A549 (cell line): ENCODE measurements around the gene LMAN1. TPM values are rescaled to one million over a fixed set of nuclear protein-coding genes. Genes with fewer than 3 reads are reported as not detected.
A peak's percentile ranks its signal among the peaks of the same experiment; 100 is the strongest.

ENCODE experiments used
- ATAC-seq, 2 experiments: fragments of 200-7000 bp in 1 of 2; fragments of >200 bp in 1 of 2; cut with Nextera tagmentation in 1 of 2; cut with Tn5 transposase in 1 of 2; 3 replicates each; pipeline versions ENCODE4 v1.8.0 to v1.9.1; 2018 to 2020; ENCODE audit warnings: mild to moderate bottlenecking in 1 of 2, moderate library complexity in 1 of 2
- CTCF ChIA-PET: fragments of 300-600 bp; sonication (Branson Sonifier 250); formaldehyde crosslinking; extraction: SDS; loops from one replicate; lab custom pipeline; 2021; ENCODE audit warnings: antibody characterized with exemption, inconsistent platforms; lab: Yijun Ruan, JAX
- POLR2A ChIA-PET: fragments of 350-600 bp; formaldehyde crosslinking; extraction: SDS; loops from one replicate; lab custom pipeline; 2021; ENCODE audit warnings: antibody characterized with exemption, inconsistent platforms; lab: Yijun Ruan, JAX
- DNase-seq, 2 experiments: peaks; one replicate each; pipeline versions ENCODE4 v3.0.0 to v3.0.0-alpha.2; 2011 to 2016; ENCODE audit warnings: low read depth in 1 of 2, low spot score in 1 of 2
- FAIRE-seq: peaks from 2 replicates; lab custom pipeline; 2011; peaks lifted over from hg19 to GRCh38; lab: Jason Lieb, UNC
- H3K27ac ChIP-seq, 2 experiments: fragments of >200 bp; sonication (Bioruptor Twin); formaldehyde crosslinking; 3 replicates each; pipeline ENCODE4 v1.5.1; 2016 to 2017
- H3K4me1 ChIP-seq: fragments of >200 bp; sonication (Bioruptor Twin); formaldehyde crosslinking; 3 replicates; pipeline ENCODE4 v1.6.1; 2016
- H3K4me2 ChIP-seq: fragments of >200 bp; sonication (Bioruptor Twin); formaldehyde crosslinking; 3 replicates; pipeline ENCODE4 v1.6.1; 2016
- H3K4me3 ChIP-seq: fragments of >200 bp; sonication (Bioruptor Twin); formaldehyde crosslinking; 3 replicates; pipeline ENCODE4 v1.5.1; 2016
- H3K9me3 ChIP-seq: fragments of >200 bp; sonication (Bioruptor Twin); formaldehyde crosslinking; 3 replicates; pipeline ENCODE4 v1.6.1; 2016
- CBX2 ChIP-seq: fragments of 200-600 bp; sonication (generic); IDR thresholded peaks from 2 replicates; pipeline ENCODE4 v1.6.1; 2016; ENCODE audit warnings: low read depth, mild to moderate bottlenecking, borderline replicate concordance
- CBX8 ChIP-seq: fragments of 200-600 bp; sonication (generic); IDR thresholded peaks from 2 replicates; pipeline ENCODE4 v1.6.1; 2016
- CEBPB ChIP-seq, 2 experiments: fragments of >200 bp in 1 of 2; sonication (Bioruptor Twin) in 1 of 2; formaldehyde crosslinking in 1 of 2; IDR thresholded peaks; 2 replicates each; pipeline ENCODE4 v1.6.1; 2012 to 2016
- CHD2 ChIP-seq: fragments of 150-350 bp; IDR thresholded peaks from 2 replicates; pipeline ENCODE4 v1.6.1; 2014; ENCODE audit warnings: low read length; ENCODE audit not compliant: partially characterized antibody
- E2F6 ChIP-seq: IDR thresholded peaks from 2 replicates; pipeline ENCODE4 v1.6.1; 2012; ENCODE audit warnings: low read depth, borderline replicate concordance
- EHF ChIP-seq: fragments of 250-450 bp; sonication (Bioruptor Pico); IDR thresholded peaks from 2 replicates; pipeline ENCODE4 v1.5.0; 2020; ENCODE audit warnings: mild to moderate bottlenecking
- ELK1 ChIP-seq: fragments of 150-350 bp; IDR thresholded peaks from 2 replicates; pipeline ENCODE4 v1.6.1; 2014; ENCODE audit warnings: low read depth, mild to moderate bottlenecking, low read length
- ESRRA ChIP-seq: fragments of 150-350 bp; IDR thresholded peaks from 2 replicates; pipeline ENCODE4 v1.6.1; 2014; ENCODE audit warnings: mild to moderate bottlenecking, low read length, borderline replicate concordance
- FOSB ChIP-seq: fragments of 250-450 bp; sonication (Bioruptor Pico); IDR thresholded peaks from 2 replicates; pipeline ENCODE4 v1.5.0; 2020; ENCODE audit warnings: mild to moderate bottlenecking, moderate library complexity
- GATA3 ChIP-seq: IDR thresholded peaks from 2 replicates; pipeline ENCODE4 v1.6.1; 2012; ENCODE audit warnings: borderline replicate concordance
- HDAC2 ChIP-seq: fragments of 200-600 bp; sonication (generic); IDR thresholded peaks from 2 replicates; pipeline ENCODE4 v1.6.1; 2016
- HOXA7 ChIP-seq: fragments of 250-450 bp; sonication (Bioruptor Pico); IDR thresholded peaks from 2 replicates; pipeline ENCODE4 v1.5.0; 2020; ENCODE audit warnings: mild to moderate bottlenecking, moderate library complexity
- HOXB13 ChIP-seq: fragments of 250-450 bp; sonication (Bioruptor Pico); IDR thresholded peaks from 2 replicates; pipeline ENCODE4 v1.5.0; 2020; ENCODE audit warnings: low read depth, mild to moderate bottlenecking, moderate library complexity
- JUN ChIP-seq, 2 experiments: fragments of >200 bp; sonication (Bioruptor Twin); formaldehyde crosslinking; IDR thresholded peaks; 2 replicates in 1 of 2; 3 replicates in 1 of 2; pipeline ENCODE4 v1.6.1; 2016 to 2017
- KDM1A ChIP-seq: fragments of 200-600 bp; sonication (generic); IDR thresholded peaks from 2 replicates; pipeline ENCODE4 v1.6.1; 2016; ENCODE audit warnings: low read depth, mild to moderate bottlenecking
- MAFK ChIP-seq: fragments of 450-650 bp; IDR thresholded peaks from 2 replicates; pipeline ENCODE4 v1.6.1; 2014; ENCODE audit not compliant: partially characterized antibody
- MAZ ChIP-seq: fragments of 150-350 bp; IDR thresholded peaks from 2 replicates; pipeline ENCODE4 v1.6.1; 2014; ENCODE audit warnings: antibody characterized with exemption, low read depth, low read length, borderline replicate concordance
- MYC ChIP-seq: IDR thresholded peaks from 2 replicates; pipeline ENCODE4 v1.6.1; 2012; ENCODE audit warnings: mild to moderate bottlenecking, inconsistent platforms, low read length, improper control_type of control experiment, borderline replicate concordance
- NFE2L2 ChIP-seq: fragments of 150-350 bp; conservative IDR thresholded peaks from 2 replicates; pipeline ENCODE4 v1.6.1; 2014; ENCODE audit warnings: low read length
- POLR2AphosphoS2 ChIP-seq: conservative IDR thresholded peaks from 2 replicates; pipeline ENCODE4 v1.6.1; 2012; ENCODE audit warnings: low read length, improper control_type of control experiment, inconsistent platforms
- RARB ChIP-seq: fragments of 250-450 bp; sonication (Bioruptor Pico); IDR thresholded peaks from 2 replicates; pipeline ENCODE4 v1.8.0; 2021; ENCODE audit warnings: mild to moderate bottlenecking, moderate library complexity
- RNF2 ChIP-seq: fragments of 200-600 bp; sonication (generic); IDR thresholded peaks from 2 replicates; pipeline ENCODE4 v1.6.1; 2016; ENCODE audit warnings: low read depth, mild to moderate bottlenecking, antibody characterized with exemption, moderate library complexity, borderline replicate concordance
- TFCP2L1 ChIP-seq: fragments of 250-450 bp; sonication (Bioruptor Pico); IDR thresholded peaks from 2 replicates; pipeline ENCODE4 v1.5.0; 2021; ENCODE audit warnings: mild to moderate bottlenecking
- TP53 ChIP-seq: fragments of 250-450 bp; sonication (Bioruptor Pico); IDR thresholded peaks from 2 replicates; pipeline ENCODE4 v1.5.0; 2021; ENCODE audit warnings: mild to moderate bottlenecking, moderate library complexity
- ZC3H11A ChIP-seq: fragments of 450-650 bp; IDR thresholded peaks from 2 replicates; pipeline ENCODE4 v1.6.1; 2014; ENCODE audit warnings: antibody characterized with exemption, mild to moderate bottlenecking
- ZFP36 ChIP-seq: fragments of 450-650 bp; IDR thresholded peaks from 2 replicates; pipeline ENCODE4 v1.6.1; 2014; ENCODE audit warnings: borderline replicate concordance; ENCODE audit not compliant: partially characterized antibody
- ZNF302 ChIP-seq: fragments of 250-450 bp; sonication (Bioruptor Pico); IDR thresholded peaks from 2 replicates; pipeline ENCODE4 v1.9.0; 2021; ENCODE audit warnings: inconsistent platforms, mild to moderate bottlenecking, moderate library complexity
- WGBS: methylation state at CpG from one replicate; pipeline ENCODE4 v1.1.6; 2017; ENCODE audit errors: missing lambda C conversion rate; 5-methylcytosine and 5-hydroxymethylcytosine counted together
- polyA plus RNA-seq, 4 experiments: library from polyadenylated mRNA; depleted of rRNA in 3 of 4; stranded (reverse); fragments of >200 nt; fragmentation: RNase III in 1 of 4; extraction: RNeasy Plus Mini Kit Qiagen cat#74134 plus additional on column Dnase treatment in 1 of 4; gene quantifications; 2 replicates in 3 of 4; 3 replicates in 1 of 4; pipeline ENCODE4 v1.2.3, GENCODE V29; 2011 to 2017
- TF ChIP-seq, protein P1 (sequence below): IDR thresholded peaks from 2 replicates; pipeline ENCODE4 v1.6.1; 2012

Gene LMAN1
- polyA plus RNA-seq, 2 of the 4 experiments (the other 2 are of a cell fraction) = 56.2 to 94.0 TPM

GRCh38 chr18:59360381-59360780, 1.3 kb upstream of the LMAN1 start:
- Histone ChIP-seq H3K4me3 (no peak overlapping the region), H3K27ac (no peak overlapping the region), H3K9me3 (no peaks in the 10 kb centered on the region), H3K4me1 (peaks cover 17% of the 10 kb centered on the region; the same call in 2 of the 3 replicates), H3K4me2 (no peak overlapping the region; the same call in 2 of the 3 replicates)
- CTCF ChIA-PET = interaction anchor here (1.8 kb wide), 1 partner anchor 42 kb away, joined by 8 read pairs; no protein-coding TSS in a partner anchor
- TF ChIP-seq TP53 = no peak
- no peak for TF ChIP-seq MAZ
- no peak for TF ChIP-seq FOSB
- no peak for TF ChIP-seq RARB
- no peak for TF ChIP-seq CEBPB (IDR thresholded peaks at IDR 0.05)
- TF ChIP-seq KDM1A = no peak
- no peak for TF ChIP-seq HOXA7
- TF ChIP-seq CBX8 = no peak
- no peak for TF ChIP-seq POLR2AphosphoS2
- TF ChIP-seq ZFP36 = no peak
- no peak for TF ChIP-seq CBX2
- TF ChIP-seq GATA3 = no peak
- no peak for TF ChIP-seq EHF (CRISPR knock-in tag)
- TF ChIP-seq, protein P1, sequence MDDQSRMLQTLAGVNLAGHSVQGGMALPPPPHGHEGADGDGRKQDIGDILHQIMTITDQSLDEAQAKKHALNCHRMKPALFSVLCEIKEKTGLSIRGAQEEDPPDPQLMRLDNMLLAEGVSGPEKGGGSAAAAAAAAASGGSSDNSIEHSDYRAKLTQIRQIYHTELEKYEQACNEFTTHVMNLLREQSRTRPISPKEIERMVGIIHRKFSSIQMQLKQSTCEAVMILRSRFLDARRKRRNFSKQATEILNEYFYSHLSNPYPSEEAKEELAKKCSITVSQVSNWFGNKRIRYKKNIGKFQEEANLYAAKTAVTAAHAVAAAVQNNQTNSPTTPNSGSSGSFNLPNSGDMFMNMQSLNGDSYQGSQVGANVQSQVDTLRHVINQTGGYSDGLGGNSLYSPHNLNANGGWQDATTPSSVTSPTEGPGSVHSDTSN = no peak
- FAIRE-seq = no peak
- DNase-seq = no peak
- POLR2A ChIA-PET = no interaction called here
- ATAC-seq = no peak
- WGBS = 92% methylated on average over 3 of the region's 3 CpGs

GRCh38 chr18:59359576-59359952, 499 bp upstream of the LMAN1 start:
- CTCF ChIA-PET = interaction anchor here (1.3 to 1.8 kb wide), 3 partner anchors 43 to 591 kb away, joined by 3 to 8 read pairs (median 5); no protein-coding TSS in a partner anchor
- no peak for DNase-seq
- H3K4me3 ChIP-seq = peak overlapping the region; percentile 90
- peak overlapping the region; percentile 65 for H3K4me2 ChIP-seq
- TF ChIP-seq E2F6 = no peak
- 0 out of 2 replicates have a peak, but pooled peaks have one; percentile 43 for TF ChIP-seq RNF2
- FAIRE-seq = no peak
- POLR2A ChIA-PET = no interaction called here
- peak overlapping the region in 1 of 2 experiments; percentile 57; a peak in 3 of 6 replicates for H3K27ac ChIP-seq
- 0% methylated on average over 3 of the region's 4 CpGs for WGBS
- H3K4me1 ChIP-seq = peaks cover 17% of the 10 kb centered on the region; the same call in 2 of the 3 replicates
- H3K9me3 ChIP-seq = no peaks in the 10 kb centered on the region
- ATAC-seq = peak; percentile 45 to 60; a peak in 5 of 6 replicates

DNA sequence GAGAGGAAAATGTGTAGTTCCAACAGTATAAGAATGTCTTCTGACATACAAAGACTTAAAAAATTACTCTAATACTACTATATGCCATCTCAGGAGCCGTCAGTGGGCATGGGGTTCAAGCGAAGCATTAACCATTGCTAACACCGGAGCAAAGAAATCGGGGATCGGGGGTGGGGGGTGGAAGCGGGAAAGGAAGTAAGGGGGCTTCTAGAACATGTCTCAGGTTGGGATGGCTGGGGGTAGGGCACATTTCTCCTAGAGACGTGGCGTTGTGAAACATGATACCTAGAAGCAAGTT, 702 bp downstream of the LMAN1 start:
- 4% methylated on average over 4 of the region's 8 CpGs for WGBS
- Histone ChIP-seq H3K4me1 (peaks cover 17% of the 10 kb centered on the region; the same call in 2 of the 3 replicates), H3K27ac (peak overlapping the region; percentile 89 to 97), H3K9me3 (no peaks in the 10 kb centered on the region), H3K4me3 (peak overlapping the region; percentile 90), H3K4me2 (peak overlapping the region; percentile 90)
- peak in 1 of 2 experiments; percentile 51; a peak in 4 of 6 replicates for ATAC-seq
- no peak for FAIRE-seq
- CTCF ChIA-PET = interaction anchor here (1.7 kb wide), 1 partner anchor 274 kb away, joined by 5 read pairs; no protein-coding TSS in a partner anchor
- TF ChIP-seq MAFK (no peak), HOXB13 (CRISPR knock-in tag) (no peak), ZNF302 (CRISPR knock-in tag) (no peak), NFE2L2 (no peak), ZC3H11A (no peak), MYC (no peak), CBX8 (no peak), TFCP2L1 (CRISPR knock-in tag) (no peak), CHD2 (no peak), JUN (IDR thresholded peaks at IDR 0.05) (no peak), FOSB (no peak), GATA3 (no peak), HDAC2 (no peak), ELK1 (no peak), ESRRA (no peak)
- TF ChIP-seq, protein P1 = no peak
- POLR2A ChIA-PET = no interaction called here
- DNase-seq = peak in 1 of 2 experiments; percentile 19
